HG03571 (cell line): ENCODE data around the gene ZFP42.
"Not testable (repeated sequence)": the region's sequence is repeated elsewhere in the genome, so short reads cannot be mapped to it uniquely, and the experiment has no call there.

Experiments
- ATAC-seq: cut with Tn5 transposase; IDR thresholded peaks from one replicate; pipeline ENCODE4 v1.9.1; 2021; ENCODE audit not compliant: unreplicated experiment

The ZFP42 gene

GRCh38 chr4:187995322-187996207 lies at the start of gene ZFP42:
Gene ZFP42, plus strand, starts transcription at chr4:187995771. Its CDS starts 7,037 bp downstream, at chr4:188002808.
- ATAC-seq, result no peak

GRCh38 chr4:187961171-187961570 lies 34.4 kb upstream of the ZFP42 start:
- no peak for ATAC-seq

GRCh38 chr4:187961961-187962360 lies 33.6 kb upstream of the ZFP42 start:
- no peak for ATAC-seq

- no peak for ATAC-seq
Measured at GRCh38 chr4:187962926-187963325, 32.6 kb upstream of the ZFP42 start.

GRCh38 chr4:187965726-187966125 lies 29.8 kb upstream of the ZFP42 start:
- no peak for ATAC-seq

GRCh38 chr4:187972135-187972534 lies 23.4 kb upstream of the ZFP42 start:
- ATAC-seq, result no peak

GRCh38 chr4:187983746-187984145 lies 11.8 kb upstream of the ZFP42 start:
- no peak for ATAC-seq

- no peak for ATAC-seq
Measured at GRCh38 chr4:187992971-187993370, 2.6 kb upstream of the ZFP42 start.

- ATAC-seq, result no peak
Measured at GRCh38 chr4:187993827-187994226, 1.7 kb upstream of the ZFP42 start.

- no peak for ATAC-seq
Measured at GRCh38 chr4:187996502-187997177, 1.1 kb downstream of the ZFP42 start.

GRCh38 chr4:187997991-187998390 lies 2.4 kb downstream of the ZFP42 start:
- not testable (repeated sequence) for ATAC-seq

- no peak for ATAC-seq
Measured at GRCh38 chr4:187999406-187999932, 3.9 kb downstream of the ZFP42 start.

- ATAC-seq, result no peak
Measured at GRCh38 chr4:188002323-188002722, 6.8 kb downstream of the ZFP42 start.

GRCh38 chr4:188002751-188003150 lies 7.2 kb downstream of the ZFP42 start:
- no peak for ATAC-seq

GRCh38 chr4:188005561-188005960 lies 10.0 kb downstream of the ZFP42 start:
- ATAC-seq, result no peak

GRCh38 chr4:188006285-188006848 lies 10.8 kb downstream of the ZFP42 start:
- ATAC-seq, result no peak

- ATAC-seq, result no peak
Measured at GRCh38 chr4:188008377-188008776, 12.8 kb downstream of the ZFP42 start.

- ATAC-seq, result no peak
Measured at GRCh38 chr4:188012426-188012945, 16.9 kb downstream of the ZFP42 start.

GRCh38 chr4:188015025-188015940 lies 19.7 kb downstream of the ZFP42 start:
- no peak for ATAC-seq

- ATAC-seq, result no peak
Measured at GRCh38 chr4:188016754-188017153, 21.2 kb downstream of the ZFP42 start.
